Articular chondrocyte of knee joint (primary cell): ENCODE results near the gene JPH3. TPM values are rescaled to one million over a fixed set of nuclear protein-coding genes. Genes with fewer than 3 reads are reported as not detected.

Experiments
- total RNA-seq: library from RNA; depleted of rRNA; stranded (reverse); fragments of >200 nt; gene quantifications from 2 replicates; pipeline ENCODE4 v1.2.3, GENCODE V29; 2012

The JPH3 gene
- not detected in 2 replicates for total RNA-seq

DNA sequence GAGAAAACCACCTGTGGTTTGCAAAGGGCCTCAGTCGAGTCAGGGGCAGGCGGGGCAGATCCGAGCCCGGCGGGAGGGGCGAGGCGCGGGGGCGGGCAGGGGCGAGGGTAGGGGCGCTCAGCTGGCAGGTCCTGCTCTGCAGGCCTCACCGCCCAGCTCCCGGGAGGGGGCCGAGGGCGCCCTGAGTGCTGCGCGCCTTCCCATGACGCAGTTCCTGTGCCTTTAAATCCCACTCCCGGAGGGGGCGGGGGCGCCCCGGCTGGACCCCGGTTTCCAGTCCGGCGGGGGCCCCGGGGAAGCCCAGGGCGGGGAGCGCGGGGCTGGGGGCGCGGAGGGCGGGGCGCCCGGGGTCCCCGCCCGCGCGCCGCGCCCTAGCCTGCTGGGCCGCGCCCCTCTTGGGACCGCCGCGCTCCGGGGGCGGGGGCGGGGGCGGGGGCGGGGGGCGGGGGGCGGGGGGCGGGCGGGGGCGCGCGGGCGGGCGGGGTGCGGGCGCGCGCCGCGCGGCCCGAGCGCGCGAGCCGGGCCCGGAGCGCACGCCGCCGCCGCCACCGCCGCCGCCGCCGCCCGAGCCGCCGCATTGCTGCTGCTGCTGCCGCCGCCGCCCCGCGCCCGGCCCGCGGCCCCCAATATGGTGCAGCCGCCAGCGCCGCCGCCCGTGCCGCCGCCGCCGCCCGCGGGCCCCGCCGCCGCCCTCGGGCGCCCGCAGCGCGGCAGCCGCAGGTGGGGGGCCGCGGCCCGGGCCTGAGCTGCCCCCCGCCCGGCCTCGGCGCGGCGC is at the start of gene JPH3:
JPH3 (plus strand) TSS at position 508 of the 775 bp plus-strand sequence. CDS start 639 bp downstream, outside the sequence.

Other genes starting within 250 kb of the JPH3 start
- 25.6 and 30.6 TPM in 2 replicates for gene FBXO31, start 218.7 kb upstream of the JPH3 start, total RNA-seq
- gene MAP1LC3B, start 210.2 kb upstream of the JPH3 start, total RNA-seq, result 51.9 and 57.6 TPM in 2 replicates
- 26.5 and 31.5 TPM in 2 replicates for gene ZCCHC14, start 109.5 kb upstream of the JPH3 start, total RNA-seq
- gene KLHDC4, start 163.5 kb downstream of the JPH3 start, total RNA-seq, result 14.6 and 21.2 TPM in 2 replicates